HG03457 (cell line): ENCODE results near the gene TTC32.

ENCODE experiments used
- ATAC-seq: cut with Tn5 transposase; IDR thresholded peaks from one replicate; pipeline ENCODE4 v1.9.1; 2021; ENCODE audit warnings: moderate number of reproducible peaks; ENCODE audit not compliant: unreplicated experiment

Gene TTC32

GRCh38 chr2:19854596-19855541, 46.9 kb downstream of the TTC32 start:
- no peak for ATAC-seq

DNA sequence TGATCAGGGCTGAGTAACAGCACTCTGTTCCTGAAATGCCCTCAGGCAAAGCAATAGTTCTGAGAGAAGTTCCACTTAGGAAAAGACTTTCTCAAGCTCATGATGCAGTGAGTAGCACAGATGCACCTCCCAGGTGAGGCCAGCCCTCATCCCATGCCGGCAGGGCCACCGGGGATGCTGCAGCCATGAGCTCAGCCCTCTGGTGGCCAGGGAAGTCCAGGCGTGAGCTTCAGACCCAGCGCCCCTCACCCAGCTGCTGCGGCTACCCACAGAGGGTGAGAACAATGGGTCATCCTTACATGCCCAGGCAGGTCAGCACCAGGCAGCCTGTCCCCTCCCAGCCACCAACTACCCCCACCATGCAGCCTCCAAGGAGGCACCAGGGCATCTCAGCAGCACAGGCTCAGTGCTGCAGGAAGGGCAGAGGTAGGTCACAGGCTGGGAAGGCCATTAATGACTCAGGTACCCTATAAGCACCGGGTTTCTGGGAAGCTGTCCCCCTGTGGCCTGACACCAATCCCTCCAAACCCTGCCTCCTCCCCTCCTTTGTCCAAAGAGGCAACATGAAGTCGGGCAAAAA, 50.6 kb downstream of the TTC32 start:
- ATAC-seq, result no peak

DNA sequence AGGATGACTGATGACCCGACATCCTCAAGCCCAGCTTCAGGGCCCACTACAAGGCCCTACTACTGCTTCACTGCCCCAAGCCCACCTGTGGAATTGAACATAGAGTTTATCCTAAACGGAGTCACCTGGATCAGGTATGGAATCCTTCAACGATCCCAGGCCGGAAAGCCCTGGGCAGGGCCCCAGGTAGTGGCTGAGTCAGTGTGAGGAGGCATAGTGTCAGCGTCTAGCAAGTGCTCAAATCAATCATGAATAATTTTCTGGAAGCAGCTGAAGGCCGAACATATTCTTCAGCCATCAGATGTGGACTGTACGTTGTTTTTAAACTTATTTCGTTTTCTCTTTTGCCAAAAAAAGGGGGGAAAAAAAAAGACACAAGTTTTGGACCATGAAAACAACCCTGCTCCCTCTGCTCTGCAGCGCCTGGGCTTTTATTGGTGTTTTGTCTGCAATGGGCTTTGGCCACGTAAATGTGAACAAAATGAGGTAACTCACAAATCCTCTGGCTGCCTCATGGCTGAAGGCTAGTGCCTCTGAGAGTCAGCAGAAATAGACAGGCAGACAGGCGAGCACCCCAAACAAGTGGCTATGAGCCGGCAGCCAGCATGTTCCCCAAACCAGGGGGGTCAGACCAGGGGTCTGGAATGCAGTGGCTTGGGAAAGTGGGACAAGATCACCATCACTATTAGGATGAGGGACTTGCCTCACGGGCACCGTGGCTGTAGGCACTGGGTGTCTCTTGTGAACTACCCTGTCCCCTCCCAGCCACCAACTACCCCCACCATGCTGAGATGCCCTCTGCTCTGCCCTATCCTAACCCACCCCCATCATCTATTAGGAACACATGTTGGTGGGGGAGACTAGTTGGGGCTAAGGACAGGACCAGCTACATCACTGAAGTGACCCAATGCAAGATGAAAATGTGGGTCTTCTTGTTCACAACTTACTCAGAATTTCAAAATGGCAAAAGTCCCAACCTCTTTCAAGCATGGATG, 51.4 kb downstream of the TTC32 start:
- no peak for ATAC-seq

- no peak for ATAC-seq
Measured at GRCh38 chr2:19848952-19849351, 52.8 kb downstream of the TTC32 start.

DNA sequence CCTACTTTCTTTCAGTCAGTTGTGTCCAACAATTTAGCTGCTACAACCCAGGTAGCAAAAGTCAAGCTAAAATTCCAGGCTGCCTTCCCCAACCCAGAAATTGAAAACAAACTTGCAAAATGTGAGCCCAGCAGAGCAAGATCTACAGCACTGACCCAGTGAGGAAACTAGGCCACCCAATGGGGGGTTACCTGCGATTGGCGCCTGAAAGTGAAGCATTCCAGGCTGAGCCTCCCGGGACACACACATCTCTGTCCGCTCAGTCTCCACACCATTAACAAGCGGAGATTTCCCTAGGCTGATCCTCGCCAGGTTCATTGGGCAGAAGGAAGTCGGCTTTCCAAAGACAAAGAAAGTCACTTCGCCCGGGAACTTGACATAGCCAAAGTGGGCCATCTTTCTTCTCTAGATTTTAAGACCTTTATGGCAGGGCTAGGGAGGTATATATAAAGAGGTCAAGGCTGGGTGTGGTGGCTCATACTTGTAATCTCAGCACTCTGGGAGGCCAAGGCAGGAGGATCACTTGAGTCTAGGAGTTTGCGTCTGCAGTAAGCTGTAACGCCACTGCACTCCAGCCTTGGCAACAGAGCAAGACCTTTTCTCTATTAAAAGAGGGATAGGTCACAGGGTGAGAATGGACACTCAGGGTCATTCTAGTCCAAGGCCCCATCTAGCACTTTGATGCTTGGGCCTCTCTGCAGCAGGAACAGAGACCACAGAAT, 53.6 kb downstream of the TTC32 start:
- no peak for ATAC-seq

- ATAC-seq, result no peak
Measured at GRCh38 chr2:19847486-19847885, 54.3 kb downstream of the TTC32 start.
